ENCODE results near the gene JMJD4. TPM values are rescaled to one million over a fixed set of nuclear protein-coding genes. Genes with fewer than 3 reads are reported as not detected.

Gene JMJD4
- total and polyA plus RNA-seq, 4 donors, result 9.4 to 23.0 (median 15.6) TPM

GRCh38 chr1:227757781-227758180, 22.7 kb upstream of the JMJD4 start:
- 87 to 88% methylated on average over 2 of the region's 2 CpGs for WGBS, 2 donors

GRCh38 chr1:227756172-227756959, 21.3 kb upstream of the JMJD4 start:
- DNase-seq, result peak in 2 of 3 donors; percentile 63 to 76

More at GRCh38 chr1:227757781-227758180, 22.7 kb upstream of the JMJD4 start:
- Histone ChIP-seq H3K4me1 (ENCODE audit: control insufficient read depth in 5 of 5, insufficient read depth in 5 of 5, low read length in 5 of 5) (peaks cover 0 to 13% (median 7%) of the 10 kb centered on the region in 5 donors), H3K4me3 (no peak overlapping the region), H3K27ac (ENCODE audit: low read depth in 1 of 2, low read length in 1 of 2) (no peak overlapping the region), H3K27me3 (ENCODE audit: control insufficient read depth in 3 of 3, insufficient read depth in 3 of 3, low read length in 2 of 3) (no peaks in the 10 kb centered on the region), H3K36me3 (ENCODE audit: control insufficient read depth in 4 of 4, insufficient read depth in 4 of 4, low read length in 4 of 4) (peaks cover 0 to 26% (median 10%) of the 10 kb centered on the region in 4 donors), H3K9ac (ENCODE audit: insufficient read depth in 1 of 2, low read length in 2 of 2) (no peak overlapping the region), H3K9me3 (ENCODE audit: control insufficient read depth in 4 of 4, insufficient read depth in 3 of 4, low read length in 3 of 4) (peaks cover 0 to 2% (median 0%) of the 10 kb centered on the region in 4 donors)
- TF ChIP-seq CTCF (IDR thresholded peaks at IDR 0.05; ENCODE audit: control extremely low read depth, extremely low read depth), result no peak
- DNase-seq (no peak), ATAC-seq (ENCODE audit: insufficient read depth, low FRiP score) (no peak)

GRCh38 chr1:227754958-227755357, 19.9 kb upstream of the JMJD4 start:
- Histone ChIP-seq H3K27me3 (ENCODE audit: control insufficient read depth in 3 of 3, insufficient read depth in 3 of 3, low read length in 2 of 3) (no peaks in the 10 kb centered on the region), H3K27ac (ENCODE audit: low read depth in 1 of 2, low read length in 1 of 2) (no peak overlapping the region), H3K9ac (ENCODE audit: insufficient read depth in 1 of 2, low read length in 2 of 2) (no peak overlapping the region), H3K36me3 (ENCODE audit: control insufficient read depth in 4 of 4, insufficient read depth in 4 of 4, low read length in 4 of 4) (peaks cover 0 to 34% (median 7%) of the 10 kb centered on the region in 4 donors), H3K4me1 (ENCODE audit: control insufficient read depth in 5 of 5, insufficient read depth in 5 of 5, low read length in 5 of 5) (peaks cover 0 to 12% (median 3%) of the 10 kb centered on the region in 5 donors), H3K9me3 (ENCODE audit: control insufficient read depth in 4 of 4, insufficient read depth in 3 of 4, low read length in 3 of 4) (peaks cover 0 to 2% (median 0%) of the 10 kb centered on the region in 4 donors), H3K4me3 (no peak overlapping the region)
- TF ChIP-seq CTCF (IDR thresholded peaks at IDR 0.05; ENCODE audit: control extremely low read depth, extremely low read depth), result no peak
- 91 to 92% methylated on average over 4 of the region's 4 CpGs for WGBS, 2 donors
- DNase-seq, result no peak
- ATAC-seq (ENCODE audit: insufficient read depth, low FRiP score), result no peak

More at GRCh38 chr1:227756172-227756959, 21.3 kb upstream of the JMJD4 start:
- peaks cover 0 to 12% (median 3%) of the 10 kb centered on the region in 5 donors for H3K4me1 ChIP-seq (ENCODE audit: control insufficient read depth in 5 of 5, insufficient read depth in 5 of 5, low read length in 5 of 5)
- peaks cover 0 to 2% (median 0%) of the 10 kb centered on the region in 4 donors for H3K9me3 ChIP-seq (ENCODE audit: control insufficient read depth in 4 of 4, insufficient read depth in 3 of 4, low read length in 3 of 4)
- H3K27me3 ChIP-seq (ENCODE audit: control insufficient read depth in 3 of 3, insufficient read depth in 3 of 3, low read length in 2 of 3), result no peaks in the 10 kb centered on the region
- H3K9ac ChIP-seq (ENCODE audit: insufficient read depth in 1 of 2, low read length in 2 of 2), result peak overlapping the region in 1 of 2 donors; percentile 32
- H3K27ac ChIP-seq (ENCODE audit: low read depth in 1 of 2, low read length in 1 of 2), result no peak overlapping the region
- 77 to 87% methylated on average over 13 of the region's 13 CpGs for WGBS, 2 donors
- no peak overlapping the region for H3K4me3 ChIP-seq
- TF ChIP-seq CTCF (IDR thresholded peaks at IDR 0.05; ENCODE audit: control extremely low read depth, extremely low read depth), result no peak
- no peak for ATAC-seq (ENCODE audit: insufficient read depth, low FRiP score)
- peaks cover 0 to 28% (median 8%) of the 10 kb centered on the region in 4 donors for H3K36me3 ChIP-seq (ENCODE audit: control insufficient read depth in 4 of 4, insufficient read depth in 4 of 4, low read length in 4 of 4)

Measured in lung (tissue), 12 donors.